Measurements from ENCODE around the gene APMAP. TPM values are rescaled to one million over a fixed set of nuclear protein-coding genes. Genes with fewer than 3 reads are reported as not detected.
"Not testable (repeated sequence)": the region's sequence is repeated elsewhere in the genome, so short reads cannot be mapped to it uniquely, and the experiment has no call there.

Gene APMAP
- total RNA-seq, 1 donor from 2014 or later, result 132 TPM

DNA sequence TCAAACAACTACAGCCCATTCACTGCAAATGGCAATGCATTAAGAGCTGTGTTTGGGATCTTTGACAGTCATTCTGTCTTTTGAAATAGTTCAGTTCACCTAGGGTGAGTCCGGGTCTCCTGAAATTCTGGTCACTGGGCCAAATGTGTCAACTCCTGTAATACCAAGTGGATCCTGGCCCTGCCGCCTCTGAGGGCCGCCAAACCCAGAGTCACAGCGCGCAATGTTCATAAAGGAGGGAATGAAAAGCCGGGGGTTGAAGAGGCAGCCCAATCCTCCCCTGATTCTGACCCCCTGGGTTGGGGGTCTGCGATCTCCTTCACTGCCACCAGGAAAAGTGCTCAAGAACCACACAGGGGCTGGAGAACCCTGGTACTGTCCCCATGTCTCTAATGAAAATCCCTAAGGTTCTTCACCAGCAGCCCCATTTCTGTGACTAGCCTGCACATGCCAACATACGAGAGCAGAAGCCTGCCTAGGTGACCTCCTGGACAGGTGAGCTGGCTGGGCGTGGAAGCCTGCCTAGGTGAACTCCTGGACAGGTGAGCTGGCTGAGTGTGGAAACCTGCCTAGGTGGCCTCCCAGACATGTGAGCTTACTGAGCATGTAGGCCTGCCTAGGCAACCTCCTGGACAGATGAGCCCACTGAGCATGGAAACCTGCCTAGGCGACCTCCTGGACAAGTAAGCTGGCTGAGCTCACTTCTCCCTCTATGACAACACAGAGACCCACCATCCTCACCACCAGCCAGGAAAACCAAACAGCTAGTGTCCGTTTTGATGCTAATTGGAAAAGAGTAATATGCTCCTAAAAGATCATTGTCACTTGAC, 16.1 kb upstream of the APMAP start:
- no peak for DNase-seq (ENCODE audit: extremely low read depth, low read depth, low spot score)

DNA sequence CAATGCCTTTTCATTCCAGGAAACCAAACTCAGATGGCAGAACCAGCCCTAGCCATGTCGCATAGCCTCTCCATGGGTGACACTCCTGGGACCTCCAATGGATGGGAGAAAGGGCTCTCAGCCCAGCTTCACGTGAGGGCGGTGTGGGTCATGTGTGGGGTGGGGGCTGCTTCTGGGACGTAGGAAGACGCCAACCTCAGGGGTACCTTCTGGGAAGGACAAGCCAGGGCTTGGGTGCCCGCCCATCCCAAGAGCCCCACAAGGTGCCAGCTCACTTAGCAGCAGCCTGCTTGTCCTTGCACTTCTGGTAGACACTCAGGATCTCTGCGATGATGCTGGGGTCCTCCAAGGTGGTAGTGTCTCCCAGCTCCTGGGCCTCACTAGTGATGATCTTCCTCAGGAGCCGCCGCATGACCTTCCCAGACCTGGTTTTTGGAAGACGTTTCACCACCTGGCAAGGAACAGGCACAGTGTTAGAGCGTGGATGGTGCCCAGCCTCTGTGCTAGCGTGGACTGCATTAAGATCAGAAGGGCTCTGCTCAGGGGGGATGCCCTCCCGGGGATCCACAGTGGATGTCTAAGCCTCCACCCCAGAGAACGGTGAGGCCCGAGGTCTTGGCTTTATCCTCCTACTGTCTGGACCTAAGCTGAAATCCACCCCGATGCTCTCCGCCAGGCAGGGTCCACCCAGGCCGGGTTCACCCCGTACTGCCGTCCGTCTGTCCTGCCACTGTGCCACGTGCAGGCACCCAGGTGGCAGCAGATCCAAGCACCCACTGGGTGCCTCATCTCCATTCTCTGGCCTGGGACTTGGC, 15.1 kb upstream of the APMAP start:
- no peak for DNase-seq (ENCODE audit: extremely low read depth, low read depth, low spot score)

DNA sequence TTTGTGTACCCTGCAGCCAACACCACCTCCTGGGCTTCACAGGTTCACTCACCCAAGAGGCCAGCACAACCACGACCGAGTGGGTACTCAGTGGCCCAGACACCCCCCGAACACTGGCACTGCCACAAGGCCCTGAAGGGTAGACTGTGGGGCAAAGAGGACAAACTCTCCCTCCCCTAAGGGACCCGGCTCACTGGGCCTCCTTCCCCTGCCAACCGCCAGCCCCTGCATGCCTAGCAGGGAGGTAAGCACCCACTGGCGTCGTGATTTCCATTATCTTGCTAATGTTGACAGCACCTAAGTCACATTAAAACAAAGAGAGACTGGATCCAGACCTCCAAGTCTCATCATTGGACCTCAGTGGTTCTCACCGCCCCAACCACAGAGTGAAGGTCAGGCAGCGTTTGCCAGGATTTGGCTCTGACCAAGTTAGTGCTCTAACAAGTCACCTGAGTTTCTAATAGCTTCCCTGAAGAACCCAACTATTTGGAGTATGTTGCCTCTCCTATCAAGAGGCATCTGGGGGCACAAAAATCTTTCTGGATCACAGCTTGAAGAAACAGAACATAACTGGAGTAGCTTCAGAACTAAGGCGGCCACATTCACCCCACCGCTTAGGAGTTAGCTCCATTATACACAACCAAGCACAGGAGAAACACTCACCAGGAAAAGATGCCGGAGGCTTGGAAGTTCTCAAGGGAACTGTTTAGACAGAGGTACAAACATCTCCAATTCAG, 14.0 kb upstream of the APMAP start:
- DNase-seq (ENCODE audit: extremely low read depth, low read depth, low spot score), result no peak

DNA sequence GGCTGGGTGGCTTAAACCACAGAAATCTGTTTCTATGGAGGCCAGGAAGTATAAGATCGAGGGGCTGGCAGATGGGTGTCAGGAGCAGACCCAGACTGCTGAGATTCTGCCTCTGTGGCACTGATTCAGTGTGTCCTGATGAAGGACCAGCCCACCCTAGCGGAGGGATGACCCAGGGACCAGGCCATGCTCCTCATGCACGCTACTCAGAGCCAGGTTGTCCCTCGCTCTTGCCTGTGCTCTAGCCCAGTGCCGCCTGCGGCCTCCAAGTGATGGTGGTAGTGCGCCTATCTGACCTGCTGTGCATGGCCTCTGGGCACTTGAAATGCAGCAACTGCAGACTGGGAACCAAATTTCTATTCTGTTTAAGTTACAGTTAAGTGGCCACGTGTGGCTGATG, 13.1 kb upstream of the APMAP start:
- DNase-seq (ENCODE audit: extremely low read depth, low read depth, low spot score), result no peak

DNA sequence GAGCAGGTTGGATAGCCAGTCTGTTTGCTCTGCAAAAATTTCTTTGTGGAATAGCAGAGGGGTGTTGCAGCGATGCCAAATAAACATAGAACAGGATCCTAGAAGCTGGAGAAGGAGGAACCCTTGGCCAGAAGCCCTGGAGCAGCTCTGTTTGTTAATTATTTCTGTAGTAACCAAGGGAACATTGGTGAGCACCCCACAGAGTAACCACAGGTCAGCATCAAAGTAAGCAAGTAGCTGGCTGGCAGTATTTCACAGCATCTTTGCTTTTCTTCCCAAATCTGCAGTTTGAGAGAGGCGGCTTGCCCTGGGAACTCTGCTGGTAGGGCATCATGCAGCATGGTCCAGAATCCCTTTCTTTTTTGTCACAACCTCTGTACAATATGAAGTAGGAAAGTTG, 12.7 kb upstream of the APMAP start:
- no peak for DNase-seq (ENCODE audit: extremely low read depth, low read depth, low spot score)

DNA sequence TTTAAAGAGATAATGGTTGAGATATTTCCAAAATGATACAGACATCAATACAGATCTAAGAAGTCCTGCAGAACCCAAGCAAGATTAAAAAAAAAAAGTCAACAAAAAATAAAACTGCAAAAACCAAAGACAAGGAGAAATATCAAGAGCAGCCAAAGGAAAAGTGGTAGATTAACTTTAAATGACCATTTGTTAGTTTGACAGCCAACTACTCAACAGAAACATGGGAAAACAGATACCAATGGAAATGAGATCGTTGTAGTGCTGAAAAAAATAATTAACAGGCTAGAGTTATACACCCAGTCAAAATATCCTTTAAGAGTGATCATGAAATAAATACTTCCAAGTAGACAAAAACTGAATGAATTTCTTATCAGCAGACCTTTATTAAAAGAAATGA, 10.5 kb upstream of the APMAP start:
- DNase-seq (ENCODE audit: extremely low read depth, low read depth, low spot score), result no peak

DNA sequence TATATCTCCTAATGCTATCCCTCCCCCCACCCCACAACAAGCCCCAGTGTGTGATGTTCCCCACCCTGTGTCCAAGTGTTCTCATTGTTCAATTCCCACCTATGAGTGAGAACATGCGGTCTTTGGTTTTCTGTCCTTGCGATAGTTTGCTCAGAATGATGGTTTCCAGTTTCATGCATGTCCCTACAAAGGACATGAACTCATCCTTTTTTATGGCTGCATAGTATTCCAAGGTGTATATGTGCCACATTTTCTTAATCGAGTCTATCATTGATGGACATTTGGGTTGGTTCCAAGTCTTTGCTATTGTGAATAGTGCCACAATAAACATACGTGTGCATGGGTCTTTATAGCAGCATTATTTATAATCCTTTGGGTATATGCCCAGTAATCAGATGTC, 8.8 kb upstream of the APMAP start:
- not testable (repeated sequence) for DNase-seq (ENCODE audit: extremely low read depth, low read depth, low spot score)

DNA sequence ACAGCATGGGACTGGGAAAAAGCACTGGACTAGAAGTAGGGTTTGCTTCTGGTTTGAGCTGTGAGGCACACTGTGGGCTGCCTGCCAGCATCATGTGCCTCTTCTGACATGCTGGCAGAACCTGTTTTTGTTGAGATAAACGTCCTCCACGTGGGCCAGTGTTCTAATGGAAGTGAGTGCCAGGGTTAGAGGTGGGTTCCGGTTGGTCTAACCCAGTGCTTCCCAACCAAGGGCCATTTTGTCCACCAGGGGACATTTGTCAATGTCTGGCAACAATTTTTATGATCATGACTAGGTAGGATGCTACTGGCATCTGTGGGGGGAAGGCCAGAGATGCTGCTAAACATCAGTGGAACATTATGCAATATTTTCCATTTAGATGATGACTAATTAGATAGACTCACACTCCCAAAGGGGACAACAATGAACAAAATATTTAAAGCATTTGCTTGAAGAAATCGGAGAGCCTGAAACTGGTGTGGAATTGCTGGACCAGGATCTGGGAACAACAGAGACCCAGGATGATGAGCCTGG, 7.8 kb upstream of the APMAP start:
- no peak for DNase-seq (ENCODE audit: extremely low read depth, low read depth, low spot score)

DNA sequence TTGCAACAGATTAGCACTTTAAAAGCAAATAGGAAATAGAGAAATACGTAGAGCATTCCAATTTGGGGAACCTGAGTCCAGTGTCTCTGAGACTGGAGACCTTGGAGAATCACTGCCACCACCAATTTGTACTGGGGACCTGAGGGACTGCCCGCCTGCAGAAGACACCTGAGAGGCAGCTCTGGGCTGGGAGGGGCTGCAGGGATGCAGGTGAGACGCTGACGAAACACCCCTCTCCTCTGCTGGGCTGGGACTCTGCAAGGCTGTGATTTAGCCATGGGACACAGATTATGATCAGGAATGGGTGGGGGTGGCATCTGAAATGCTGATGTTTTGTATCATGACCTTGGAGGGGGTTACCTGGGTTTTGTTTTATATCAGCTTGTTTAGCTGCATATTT, 7.0 kb upstream of the APMAP start:
- DNase-seq (ENCODE audit: extremely low read depth, low read depth, low spot score), result no peak

DNA sequence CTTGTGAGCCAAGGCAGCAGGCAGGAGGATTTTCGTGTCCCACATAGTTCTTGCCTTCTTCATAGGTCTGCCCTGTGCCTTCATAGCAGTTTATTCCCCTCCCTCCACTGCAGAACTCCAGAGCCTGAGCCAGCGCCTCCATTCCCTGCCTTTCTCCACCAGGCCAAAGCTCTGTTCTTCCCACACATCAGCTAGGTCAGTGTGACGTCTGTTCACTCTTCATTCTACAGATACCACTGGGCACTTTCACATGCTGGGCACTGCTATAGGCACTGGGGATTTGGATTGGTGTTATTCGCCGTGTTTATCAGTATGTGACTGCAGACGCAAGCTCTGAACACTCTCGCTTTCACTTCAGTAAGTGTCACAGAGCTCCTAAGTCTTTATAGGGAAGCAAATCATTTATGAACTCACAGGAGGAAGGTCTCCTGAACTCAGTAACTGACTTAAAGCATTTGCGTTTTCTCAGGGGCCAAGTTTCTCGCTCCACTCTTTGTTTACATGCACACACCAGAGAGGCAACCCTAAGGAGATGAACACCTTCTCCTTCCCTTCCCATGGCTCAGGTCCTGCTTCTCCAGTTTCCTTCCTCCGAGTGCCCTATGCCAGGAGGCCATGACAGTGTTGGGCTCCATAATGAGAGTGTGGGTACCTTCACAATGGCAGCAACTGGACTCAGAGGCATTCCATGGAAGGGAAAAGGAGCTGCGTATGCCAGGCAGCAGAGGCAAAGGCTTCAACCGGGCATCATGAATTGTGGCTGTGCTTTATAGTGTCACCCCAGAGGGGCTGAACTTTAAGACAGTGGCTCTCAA, 6.3 kb upstream of the APMAP start:
- DNase-seq (ENCODE audit: extremely low read depth, low read depth, low spot score), result no peak

DNA sequence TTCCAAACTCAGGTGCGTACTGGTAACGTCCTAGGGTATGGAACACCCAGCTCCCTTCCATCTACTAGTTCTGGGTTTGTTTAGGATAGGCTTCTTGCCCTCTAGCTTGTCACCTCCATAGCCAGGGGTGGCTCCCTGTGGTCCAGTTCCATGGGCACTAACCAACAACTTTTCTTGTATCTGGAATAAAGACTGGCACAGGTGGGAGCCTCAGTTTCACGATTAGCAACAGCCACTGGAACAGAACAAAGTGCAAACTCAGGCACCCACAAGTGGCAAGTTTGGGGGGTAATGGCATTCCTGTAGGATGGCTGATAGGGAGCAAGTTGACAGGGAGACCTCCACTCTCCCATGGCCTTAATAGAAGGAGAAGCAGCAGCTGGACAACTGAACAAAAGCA, 5.6 kb upstream of the APMAP start:
- no peak for DNase-seq (ENCODE audit: extremely low read depth, low read depth, low spot score)

DNA sequence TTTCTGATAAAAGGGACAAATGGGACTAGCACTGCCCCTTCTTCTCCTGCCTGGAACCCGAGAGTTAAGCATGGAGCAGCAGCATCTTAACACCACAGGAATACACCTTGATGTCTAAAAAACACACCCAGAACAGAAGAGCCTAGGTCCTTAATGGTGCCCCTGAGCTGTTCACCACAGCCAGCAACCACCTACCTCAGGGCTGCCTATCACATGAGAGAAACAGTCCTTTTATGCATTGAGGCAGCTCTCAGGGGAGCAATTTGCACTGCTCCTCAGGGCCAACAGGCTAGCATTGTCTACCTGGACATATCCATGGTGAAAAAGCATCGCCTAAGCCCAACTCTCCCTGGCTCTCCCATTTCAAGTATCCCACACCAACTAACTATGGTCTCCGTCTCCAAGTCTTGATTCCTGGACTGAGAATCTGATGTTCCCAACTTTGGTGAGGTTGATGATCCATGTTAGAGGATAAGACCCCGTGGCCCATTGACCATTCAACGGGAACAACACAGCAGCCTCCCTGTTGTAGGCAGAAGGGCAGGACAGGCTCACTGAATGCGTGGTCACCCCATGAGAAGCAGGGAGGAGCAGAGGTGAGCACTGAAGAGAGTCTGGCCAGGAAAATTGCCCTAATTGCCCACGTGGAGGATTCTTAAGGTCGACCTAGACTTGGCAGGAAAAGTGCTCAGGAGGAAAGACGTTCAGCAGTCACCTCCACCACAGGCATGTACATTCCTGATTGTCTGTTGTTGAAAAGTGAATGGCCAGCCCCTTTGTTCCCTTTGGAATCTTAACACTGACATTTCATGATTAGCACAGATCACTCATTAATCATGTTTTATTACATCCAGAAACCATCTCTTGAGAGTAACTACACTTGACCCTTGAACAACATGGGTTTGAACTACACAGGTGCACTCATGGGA, 4.2 kb upstream of the APMAP start:
- no peak for DNase-seq (ENCODE audit: extremely low read depth, low read depth, low spot score)

DNA sequence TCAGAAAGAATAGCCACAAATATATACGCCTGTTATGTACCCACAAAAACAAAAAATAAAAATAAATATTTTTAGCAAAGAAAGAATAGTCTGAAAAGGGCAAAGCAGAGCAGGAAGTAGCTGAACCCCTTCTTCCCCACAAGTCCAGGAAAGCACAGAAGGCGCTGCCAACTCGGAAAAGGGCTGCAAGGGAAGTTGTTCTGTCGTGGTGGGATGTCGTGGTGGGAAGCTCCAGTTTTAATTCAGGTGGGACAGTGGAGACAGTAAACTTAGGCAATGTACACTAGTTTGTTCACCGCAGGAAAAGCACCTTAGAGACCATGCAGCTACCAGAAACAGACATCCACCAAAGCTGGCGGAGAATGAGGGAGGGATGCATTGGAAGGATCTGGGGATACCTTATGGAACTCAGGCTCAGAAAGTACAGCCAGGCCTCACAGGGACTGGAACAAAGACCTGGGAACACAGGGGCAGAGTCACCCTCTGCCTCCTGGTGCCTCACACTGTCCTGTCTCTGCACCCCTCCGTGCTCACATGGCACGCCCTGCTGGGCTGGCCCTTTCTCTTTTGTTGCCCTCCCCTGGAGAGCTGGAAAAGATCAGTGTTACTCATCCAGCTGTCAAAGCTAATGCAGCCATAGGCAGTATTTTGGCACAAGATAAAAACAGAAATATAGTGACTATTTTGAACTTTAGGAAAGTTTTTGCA, 3.3 kb upstream of the APMAP start:
- no peak for DNase-seq (ENCODE audit: extremely low read depth, low read depth, low spot score)

DNA sequence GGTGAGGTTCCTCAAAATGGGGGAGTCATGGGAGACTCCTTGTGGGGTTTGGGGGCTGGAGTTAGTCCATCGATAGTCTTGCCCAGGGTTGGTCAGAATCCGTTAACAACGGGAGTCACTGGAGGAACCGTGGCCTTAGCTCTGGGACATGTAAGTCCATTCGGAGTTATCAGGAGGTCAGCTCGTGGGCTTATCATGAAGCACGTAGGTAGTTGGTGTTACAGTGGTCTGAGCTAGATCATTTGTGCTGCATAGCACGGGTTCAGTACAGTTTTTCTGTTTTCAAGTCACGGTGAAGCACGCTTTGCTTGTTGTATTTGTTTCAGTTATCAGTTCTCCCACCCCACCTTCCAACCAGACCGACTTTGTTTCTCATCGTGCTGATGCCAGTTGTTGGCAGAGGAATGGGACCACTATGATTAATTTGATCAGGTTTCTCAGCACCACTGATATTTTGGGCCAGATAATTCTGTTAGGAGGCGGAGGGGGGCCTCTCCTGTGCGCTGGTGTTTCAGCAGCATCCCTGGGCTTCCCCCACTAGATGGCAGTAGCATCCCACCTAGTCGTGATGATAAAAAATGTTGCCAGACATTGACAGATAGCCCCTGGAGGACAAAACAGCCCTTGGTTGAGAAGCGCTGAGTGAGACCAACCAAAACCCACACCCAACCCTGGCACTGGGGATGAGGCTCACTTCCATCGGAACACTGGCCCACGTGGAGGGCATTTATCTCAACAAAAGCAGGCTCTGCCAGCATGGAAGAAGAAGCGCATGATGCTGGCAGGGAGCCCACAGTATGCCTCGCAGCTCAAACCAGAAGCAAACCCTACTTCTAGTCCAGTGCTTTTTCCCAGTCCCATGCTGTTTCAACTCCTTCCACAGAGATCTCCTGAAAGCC, 2.2 kb upstream of the APMAP start:
- DNase-seq (ENCODE audit: extremely low read depth, low read depth, low spot score), result no peak

DNA sequence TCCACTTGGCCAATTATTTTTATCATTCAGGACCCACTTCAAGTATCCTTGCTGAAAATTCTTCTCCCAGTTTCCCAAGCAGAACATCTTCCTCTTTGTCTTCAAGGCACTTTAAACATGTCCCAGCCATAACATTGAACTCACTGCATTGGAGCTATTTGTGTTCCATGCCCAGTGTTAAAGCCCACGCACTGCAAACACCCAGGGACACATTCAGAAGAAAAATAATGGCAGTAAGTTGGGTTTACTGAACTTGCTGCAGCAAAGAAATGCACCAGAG, 1.6 kb upstream of the APMAP start:
- DNase-seq (ENCODE audit: extremely low read depth, low read depth, low spot score), result no peak

DNA sequence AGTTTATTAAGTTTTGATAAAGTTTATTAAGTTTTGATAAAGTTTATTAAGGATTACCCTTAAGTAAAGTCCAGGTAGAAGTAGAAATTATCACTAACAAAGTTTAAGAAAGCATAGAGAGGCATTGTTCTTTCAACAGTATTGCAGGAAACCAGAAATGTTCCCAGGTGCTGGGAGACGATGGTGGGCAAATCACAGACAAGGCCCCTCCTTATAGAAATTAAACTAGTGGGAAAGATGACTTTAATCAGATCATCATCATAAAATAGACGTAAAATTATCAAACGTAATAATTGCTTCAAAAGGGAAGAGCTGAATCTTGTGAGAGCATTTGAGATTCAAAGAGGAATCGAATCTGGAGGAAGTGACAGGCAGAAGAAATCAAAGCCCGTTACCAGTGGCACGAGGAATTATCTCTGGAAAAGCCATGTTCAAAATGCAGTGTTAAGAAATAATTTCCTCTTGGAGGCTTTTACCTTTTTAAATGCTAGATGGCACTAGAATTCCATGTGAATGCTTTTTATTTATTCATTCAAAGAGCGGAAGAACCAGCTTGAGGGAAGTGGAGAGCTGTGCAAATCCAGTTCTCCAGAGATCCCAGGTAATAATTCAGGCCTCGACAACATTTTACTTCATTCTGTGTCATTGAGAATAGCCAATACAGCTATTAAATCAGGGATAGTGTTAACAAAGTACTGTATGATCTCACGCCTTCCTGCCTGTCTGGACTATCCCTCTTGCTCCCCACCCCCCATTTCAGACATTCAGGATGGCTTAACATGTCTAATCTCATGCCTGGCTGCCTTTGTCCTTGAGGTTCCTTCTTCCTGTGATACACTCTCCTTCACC, 1.0 kb upstream of the APMAP start:
- no peak for DNase-seq (ENCODE audit: extremely low read depth, low read depth, low spot score)

DNA sequence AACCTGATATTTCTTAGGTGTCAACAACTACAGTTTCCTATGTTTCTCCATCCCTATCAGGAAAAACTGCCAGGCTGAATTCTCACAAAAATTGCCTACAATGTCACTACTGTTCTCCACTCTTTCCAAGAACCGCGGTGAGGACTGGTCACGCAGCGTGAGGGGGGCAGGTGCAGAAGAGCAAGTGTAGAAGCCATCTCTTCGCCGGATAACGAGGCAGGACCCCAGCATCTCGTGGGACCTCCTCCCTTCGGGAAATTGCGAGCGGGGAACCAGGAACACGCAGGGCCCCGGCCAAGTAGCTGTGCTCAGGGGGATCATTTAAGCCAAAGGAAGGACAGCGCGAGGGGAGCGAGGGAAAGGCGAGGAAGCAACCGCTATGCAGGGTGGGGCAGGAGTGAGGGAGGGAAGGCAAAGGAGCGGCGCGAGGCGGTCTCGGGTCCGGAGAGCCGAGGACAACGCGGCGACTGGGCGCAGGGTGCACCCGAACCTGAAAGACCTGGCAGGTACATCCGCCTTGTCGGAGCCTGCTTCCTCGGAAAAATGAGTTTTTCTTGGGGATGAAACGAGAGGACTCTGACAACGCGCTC, 559 bp downstream of the APMAP start:
- DNase-seq (ENCODE audit: extremely low read depth, low read depth, low spot score), result no peak
